ENCODE data around the gene RALBP1. TPM values are rescaled to one million over a fixed set of nuclear protein-coding genes. Genes with fewer than 3 reads are reported as not detected.

RALBP1 gene
- total RNA-seq, 1 donor from 2014 or later = 67.2 TPM

DNA sequence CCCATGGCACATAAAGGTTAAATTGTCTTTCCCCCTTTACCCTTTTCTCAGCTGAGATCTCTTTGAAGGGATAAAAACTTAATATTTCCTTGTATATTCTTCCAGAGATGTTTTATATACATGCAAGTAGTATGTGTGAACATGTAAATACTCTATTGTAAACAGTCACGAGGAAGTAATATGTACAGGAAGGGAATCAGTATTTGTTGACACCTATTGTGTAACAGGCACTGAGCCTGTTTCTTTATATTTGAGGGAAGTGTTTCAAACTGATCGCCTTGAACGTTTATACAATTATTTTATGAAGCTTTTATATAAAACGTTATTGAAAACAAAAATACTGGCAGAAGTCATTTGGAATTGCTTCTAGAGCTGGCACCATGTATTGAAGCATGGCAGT, 13.2 kb downstream of the RALBP1 start:
- Histone ChIP-seq H3K4me3 (no peak overlapping the region), H3K4me1 (no peaks in the 10 kb centered on the region), H3K9me3 (no peaks in the 10 kb centered on the region), H3K27me3 (no peaks in the 10 kb centered on the region), H3K27ac (no peak overlapping the region), H3K36me3 (no peaks in the 10 kb centered on the region)
- intact Hi-C loops (cut with DNase I) = no loop called here
- TF ChIP-seq, protein P1, sequence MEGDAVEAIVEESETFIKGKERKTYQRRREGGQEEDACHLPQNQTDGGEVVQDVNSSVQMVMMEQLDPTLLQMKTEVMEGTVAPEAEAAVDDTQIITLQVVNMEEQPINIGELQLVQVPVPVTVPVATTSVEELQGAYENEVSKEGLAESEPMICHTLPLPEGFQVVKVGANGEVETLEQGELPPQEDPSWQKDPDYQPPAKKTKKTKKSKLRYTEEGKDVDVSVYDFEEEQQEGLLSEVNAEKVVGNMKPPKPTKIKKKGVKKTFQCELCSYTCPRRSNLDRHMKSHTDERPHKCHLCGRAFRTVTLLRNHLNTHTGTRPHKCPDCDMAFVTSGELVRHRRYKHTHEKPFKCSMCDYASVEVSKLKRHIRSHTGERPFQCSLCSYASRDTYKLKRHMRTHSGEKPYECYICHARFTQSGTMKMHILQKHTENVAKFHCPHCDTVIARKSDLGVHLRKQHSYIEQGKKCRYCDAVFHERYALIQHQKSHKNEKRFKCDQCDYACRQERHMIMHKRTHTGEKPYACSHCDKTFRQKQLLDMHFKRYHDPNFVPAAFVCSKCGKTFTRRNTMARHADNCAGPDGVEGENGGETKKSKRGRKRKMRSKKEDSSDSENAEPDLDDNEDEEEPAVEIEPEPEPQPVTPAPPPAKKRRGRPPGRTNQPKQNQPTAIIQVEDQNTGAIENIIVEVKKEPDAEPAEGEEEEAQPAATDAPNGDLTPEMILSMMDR (IDR thresholded peaks at IDR 0.05) = no peak
- DNase-seq (ENCODE audit: low spot score in 2 of 2) = no peak

DNA sequence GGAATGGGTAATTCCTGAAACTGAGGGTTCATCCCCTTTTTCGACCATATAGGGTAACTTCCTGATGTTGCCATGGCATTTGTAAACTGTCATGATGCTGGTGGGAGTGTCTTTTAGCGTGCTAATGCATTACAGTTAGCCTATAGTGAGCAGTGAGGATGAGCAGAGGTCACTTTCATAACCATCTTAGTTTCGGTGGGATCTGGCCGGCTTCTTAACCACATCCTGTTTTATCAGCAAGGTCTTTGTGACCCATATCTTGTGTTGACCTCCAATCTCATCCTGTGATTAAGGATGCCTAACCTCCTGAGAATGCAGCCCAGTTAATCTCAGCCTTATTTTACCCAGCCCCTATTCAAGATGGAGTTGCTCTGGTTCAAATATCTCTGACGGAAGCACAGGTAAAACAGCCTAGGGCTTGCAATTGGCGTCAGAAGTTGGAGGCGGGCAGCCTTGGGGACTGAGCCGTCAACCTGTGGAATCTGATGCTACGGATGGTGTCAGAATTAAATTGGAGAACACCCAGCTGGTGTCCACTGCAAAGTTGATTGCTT, 19.5 kb downstream of the RALBP1 start:
- intact Hi-C loops (cut with DNase I) = no loop called here
- Histone ChIP-seq H3K4me1 (no peaks in the 10 kb centered on the region), H3K36me3 (no peaks in the 10 kb centered on the region), H3K27me3 (no peaks in the 10 kb centered on the region), H3K4me3 (no peak overlapping the region), H3K9me3 (no peaks in the 10 kb centered on the region), H3K27ac (no peak overlapping the region)
- no peak for DNase-seq (ENCODE audit: low spot score in 2 of 2)
- TF ChIP-seq, protein P1 (IDR thresholded peaks at IDR 0.05) = no peak

DNA sequence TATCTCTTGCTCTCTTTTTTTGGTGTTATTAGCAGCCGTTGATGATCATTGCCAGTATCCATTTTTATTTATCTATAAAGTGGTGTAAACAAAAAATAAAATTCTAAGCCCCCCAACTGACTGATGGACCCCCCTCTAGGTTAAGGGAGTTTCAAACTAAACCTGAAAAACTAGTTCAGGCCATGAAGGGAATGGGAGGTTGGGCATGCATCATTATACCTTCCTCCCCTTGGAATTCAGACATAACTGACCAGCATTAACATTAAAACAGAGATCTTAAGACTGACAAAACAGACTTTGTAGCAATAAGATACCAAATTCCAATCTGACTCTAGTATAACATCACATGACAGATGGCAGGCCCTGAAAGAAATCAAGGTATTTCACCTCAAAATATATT, 20.2 kb downstream of the RALBP1 start:
- Histone ChIP-seq H3K4me3 (no peak overlapping the region), H3K27ac (no peak overlapping the region), H3K27me3 (no peaks in the 10 kb centered on the region), H3K9me3 (no peaks in the 10 kb centered on the region), H3K4me1 (no peaks in the 10 kb centered on the region), H3K36me3 (no peaks in the 10 kb centered on the region)
- no peak for DNase-seq (ENCODE audit: low spot score in 2 of 2)
- intact Hi-C loops (cut with DNase I) = no loop called here
- TF ChIP-seq, protein P1 (IDR thresholded peaks at IDR 0.05) = no peak

DNA sequence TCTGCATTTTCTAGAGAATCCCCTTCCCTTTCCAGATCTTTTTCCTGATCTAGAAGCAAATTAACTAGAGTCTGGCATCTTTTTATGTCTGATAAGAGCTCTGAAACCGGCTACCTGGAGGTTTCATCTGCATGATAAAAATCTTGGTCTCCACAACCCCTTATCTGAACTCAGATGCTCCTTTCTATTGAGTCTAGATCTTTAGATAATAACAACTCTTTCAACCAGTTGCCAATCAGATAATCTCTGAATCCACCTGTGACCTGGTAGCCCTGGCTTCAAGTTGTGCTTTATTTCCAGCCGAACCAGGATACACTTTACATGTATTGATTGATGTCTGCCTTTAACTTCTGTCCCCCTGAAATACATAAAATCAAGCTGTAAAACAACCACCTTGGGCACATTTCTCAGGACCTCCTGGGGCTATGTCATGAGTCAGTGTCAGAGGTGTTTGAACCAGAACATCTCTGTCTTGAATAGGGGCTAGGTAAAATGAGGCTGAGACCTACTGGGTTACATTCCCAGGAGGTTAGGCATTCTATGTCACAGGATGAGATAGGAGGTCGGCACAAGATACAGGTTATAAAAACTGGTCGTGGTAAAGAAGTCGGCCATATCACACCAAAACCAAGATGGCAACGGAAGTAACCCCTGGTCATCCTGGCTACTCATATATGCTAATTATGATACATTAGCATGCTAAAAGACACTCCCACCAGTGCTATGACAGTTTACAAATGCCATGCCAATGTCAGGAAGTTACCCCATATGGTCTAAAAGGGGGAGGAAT, 20.8 kb downstream of the RALBP1 start:
- H3K4me1 ChIP-seq = no peaks in the 10 kb centered on the region
- H3K27ac ChIP-seq = no peak overlapping the region
- DNase-seq (ENCODE audit: low spot score in 2 of 2) = no peak
- TF ChIP-seq, protein P1 (IDR thresholded peaks at IDR 0.05) = no peak
- no peaks in the 10 kb centered on the region for H3K9me3 ChIP-seq
- H3K4me3 ChIP-seq = no peak overlapping the region
- intact Hi-C loops (cut with DNase I) = no loop called here
- H3K36me3 ChIP-seq = no peaks in the 10 kb centered on the region
- no peaks in the 10 kb centered on the region for H3K27me3 ChIP-seq

DNA sequence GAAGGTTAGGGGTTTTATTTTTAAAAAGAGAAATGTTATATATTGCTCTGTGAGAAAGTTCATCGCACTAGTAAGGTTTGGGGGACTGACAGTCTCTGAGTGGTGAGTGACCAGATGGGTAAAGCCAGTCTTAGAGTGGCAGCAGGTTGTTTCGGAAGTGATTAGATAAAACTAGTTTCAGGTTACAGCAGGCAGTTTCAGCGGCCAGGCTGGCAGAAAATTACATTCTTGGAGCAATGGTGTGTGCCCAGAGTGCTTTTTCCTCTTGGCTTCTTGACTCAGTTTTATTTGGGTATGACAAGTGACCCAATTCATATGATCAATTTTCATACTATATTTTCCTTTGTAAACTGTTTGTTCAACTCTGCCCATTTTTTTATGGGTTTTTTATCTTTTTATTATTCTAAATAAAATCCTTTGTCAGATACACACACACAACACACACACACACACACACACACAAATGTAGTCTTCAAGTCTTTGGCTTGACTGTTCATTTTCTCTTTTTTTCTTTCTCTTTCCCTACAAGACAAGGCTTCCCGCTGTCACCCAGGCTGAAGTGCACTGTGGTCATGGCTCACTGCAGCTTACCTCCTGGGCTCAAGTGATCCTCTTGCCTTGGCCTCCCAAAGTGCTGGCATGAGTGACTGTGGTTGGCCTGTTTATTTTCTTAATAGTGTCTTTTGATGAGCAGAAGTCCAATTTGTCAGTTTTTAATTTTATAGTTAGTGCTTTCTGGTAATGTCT, 30.9 kb downstream of the RALBP1 start:
- Histone ChIP-seq H3K36me3 (no peaks in the 10 kb centered on the region), H3K4me3 (no peak overlapping the region), H3K27me3 (no peaks in the 10 kb centered on the region), H3K4me1 (no peaks in the 10 kb centered on the region), H3K27ac (no peak overlapping the region), H3K9me3 (peaks cover 0 to 11% of the 10 kb centered on the region in 2 donors)
- intact Hi-C loops (cut with DNase I) = no loop called here
- DNase-seq (ENCODE audit: low spot score in 2 of 2) = no peak
- TF ChIP-seq, protein P1 (IDR thresholded peaks at IDR 0.05) = no peak

Measured in ascending aorta (tissue), 2 donors.